ENCODE results near the gene CTU2.

CTU2 gene

DNA sequence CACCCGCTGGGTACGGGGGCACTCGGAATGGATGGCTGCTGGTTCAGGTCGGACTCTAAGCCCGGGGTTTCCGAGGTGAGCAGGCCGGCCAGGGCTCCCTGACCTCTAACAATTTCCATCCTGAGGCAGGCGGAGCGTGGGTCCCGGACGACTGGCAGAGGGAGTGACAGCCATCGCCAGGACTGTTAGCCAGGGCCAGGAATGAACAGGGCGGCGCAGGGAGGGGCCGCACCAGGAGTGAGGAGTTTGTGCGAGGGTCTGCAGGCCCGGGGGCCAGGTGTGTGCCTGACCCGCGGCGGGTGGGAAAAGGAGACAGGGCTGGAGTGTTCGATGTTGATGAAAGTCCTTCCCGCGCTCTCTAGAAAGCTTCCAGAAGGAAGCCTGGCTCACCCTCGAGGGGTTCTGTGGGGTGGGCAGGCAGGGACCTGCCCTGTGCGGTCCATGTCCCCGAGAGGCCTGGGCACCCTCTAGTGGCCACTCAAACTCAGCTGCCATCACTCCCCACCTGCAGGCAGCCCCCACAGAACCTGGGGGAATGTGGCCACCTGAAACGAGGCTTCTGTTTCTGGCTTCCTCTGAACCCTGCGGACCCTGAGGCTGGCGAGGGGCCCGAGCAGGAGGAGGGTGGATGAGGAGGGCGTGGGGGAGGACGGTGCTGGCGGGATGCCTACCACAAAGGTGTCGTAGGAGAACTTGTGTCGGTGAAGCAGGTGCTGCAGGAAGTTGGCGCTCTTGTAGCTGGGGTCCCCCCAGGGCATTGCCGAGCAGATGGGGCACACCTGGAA lies 8.3 kb upstream of the CTU2 start:
- DNase-seq = no peak

DNA sequence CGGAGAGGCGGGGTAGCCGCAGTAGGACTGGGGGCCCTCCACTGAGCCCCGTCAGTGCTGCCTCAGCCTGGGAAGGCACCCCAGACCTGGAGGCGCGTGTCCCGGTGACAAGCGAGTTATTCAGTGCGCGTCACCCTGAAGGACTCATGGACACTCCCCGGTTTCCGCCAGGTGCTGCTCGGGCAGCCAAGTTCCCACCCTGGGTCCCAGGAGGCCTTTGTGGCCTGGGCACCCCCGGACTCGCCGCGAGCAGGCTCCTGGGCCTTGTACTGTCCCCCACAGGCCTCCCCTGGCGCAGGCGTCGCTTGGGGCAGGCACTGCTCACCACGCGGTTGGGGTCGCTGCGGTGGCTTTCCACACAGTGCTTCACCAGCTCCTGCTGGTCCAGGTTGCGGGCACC lies 7.7 kb upstream of the CTU2 start:
- no peak for DNase-seq

DNA sequence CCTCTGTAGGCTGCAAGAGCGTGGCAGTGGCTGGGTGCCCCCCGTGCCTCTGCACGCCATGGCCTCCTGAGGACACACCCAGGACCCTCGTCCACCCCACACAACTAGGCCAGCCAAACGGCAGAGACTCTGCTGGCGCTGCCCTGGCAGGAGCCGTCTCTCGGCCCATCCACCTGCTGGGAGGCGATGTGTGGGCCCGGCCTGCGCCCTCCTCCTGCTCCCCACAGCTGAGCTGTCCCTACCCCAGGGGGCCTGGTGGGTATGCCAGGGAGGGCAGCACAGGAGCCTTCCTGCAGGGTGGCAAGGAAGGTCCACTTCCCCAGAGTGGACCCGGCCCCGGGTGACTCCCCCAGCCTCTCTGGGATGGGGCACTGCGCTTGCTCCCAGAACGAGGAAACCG lies 7.1 kb upstream of the CTU2 start:
- DNase-seq = no peak

DNA sequence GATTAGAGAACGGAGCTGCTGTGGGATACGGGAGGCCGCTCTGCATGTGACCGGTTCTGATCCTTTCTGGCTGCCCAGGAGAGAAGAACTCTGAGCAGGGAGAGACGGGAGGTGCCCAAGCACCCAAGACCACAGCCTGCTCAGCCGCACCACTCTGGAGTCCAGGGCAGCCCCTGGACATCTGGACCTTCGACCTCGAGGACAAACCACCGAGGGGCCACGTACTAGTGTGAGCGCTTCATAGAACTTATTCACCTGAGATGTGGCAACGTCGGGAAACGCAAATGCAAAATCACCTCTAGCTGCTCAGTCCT lies 6.0 kb upstream of the CTU2 start:
- no peak for DNase-seq

DNA sequence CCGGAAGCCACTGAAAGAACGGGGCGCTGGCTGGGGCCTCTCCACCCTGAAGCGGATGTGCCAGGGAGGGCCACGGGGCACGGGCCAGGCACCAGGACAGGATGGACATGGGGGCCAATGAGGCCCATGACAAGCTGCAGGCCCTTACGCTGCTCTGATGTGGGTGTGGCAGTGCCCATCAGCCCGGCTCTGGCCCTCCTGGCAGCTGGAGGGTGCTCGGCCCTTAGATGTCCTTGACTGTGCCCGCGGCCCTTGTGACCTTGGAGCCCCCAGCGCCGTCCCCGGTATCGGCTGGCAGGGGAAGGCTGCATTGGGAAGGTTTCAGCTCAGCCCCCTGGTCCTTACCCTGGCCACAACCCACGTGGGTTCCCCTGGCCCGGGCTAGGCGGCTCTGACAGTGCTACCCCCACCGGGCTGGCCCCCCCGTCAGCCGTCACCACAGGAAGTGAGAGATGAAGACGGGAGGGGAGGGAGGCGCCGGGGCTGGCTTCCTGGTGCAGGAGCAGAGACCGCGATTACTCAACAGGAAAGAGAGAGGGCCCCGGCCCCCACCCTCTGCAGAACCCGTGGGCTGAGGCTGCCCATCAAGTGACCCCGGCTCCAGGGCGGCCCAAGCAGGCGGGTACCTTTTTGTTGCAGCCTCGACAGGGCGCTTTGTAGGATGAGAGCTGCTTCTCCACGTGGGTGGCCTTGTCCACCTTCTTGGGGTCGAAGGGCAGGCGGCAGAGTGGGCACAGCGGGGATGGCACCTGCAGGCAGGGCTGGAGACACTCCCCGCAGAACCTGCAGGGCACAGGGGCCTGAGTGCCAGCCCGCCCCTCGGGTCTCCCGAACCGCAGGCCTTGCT lies 5.4 kb upstream of the CTU2 start:
- no peak for DNase-seq

DNA sequence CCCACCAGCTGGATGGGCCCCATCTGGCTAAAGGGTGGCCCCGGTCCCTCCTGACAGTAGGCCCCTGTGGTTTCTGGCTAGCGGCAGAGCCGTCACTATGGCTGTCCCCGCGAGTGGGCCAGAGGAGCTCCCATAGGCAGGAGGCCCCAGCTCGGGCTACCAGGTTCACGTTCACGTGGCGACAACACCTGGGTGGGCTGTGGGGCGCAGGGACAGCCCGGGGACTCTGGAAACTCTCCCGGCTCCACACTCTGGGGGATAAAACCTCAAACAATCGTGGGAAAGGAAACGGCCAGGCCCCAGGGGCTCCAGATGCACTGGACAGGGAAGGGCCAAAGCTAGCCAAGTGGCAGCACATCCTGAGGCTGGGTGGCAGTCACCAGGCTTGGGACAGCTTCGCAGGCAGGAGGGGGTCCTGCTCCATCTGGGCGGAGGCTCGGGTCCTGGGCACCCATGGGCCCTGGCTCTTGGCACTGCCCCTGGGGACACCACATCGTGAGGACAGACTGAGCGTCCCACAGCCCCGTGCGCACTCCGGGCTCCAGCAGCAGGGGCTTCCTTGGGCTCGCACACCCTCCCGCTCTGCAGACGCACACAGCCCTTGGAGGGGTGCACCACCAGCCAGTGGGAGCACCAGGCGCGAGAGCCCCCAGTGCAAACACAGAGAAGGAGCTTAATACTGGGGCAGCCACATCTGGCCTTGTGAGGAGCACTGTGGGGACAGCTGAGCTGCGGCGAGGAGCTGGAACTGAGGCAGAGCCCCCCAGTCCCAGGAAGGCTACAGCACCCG lies 4.5 kb upstream of the CTU2 start:
- DNase-seq = no peak

DNA sequence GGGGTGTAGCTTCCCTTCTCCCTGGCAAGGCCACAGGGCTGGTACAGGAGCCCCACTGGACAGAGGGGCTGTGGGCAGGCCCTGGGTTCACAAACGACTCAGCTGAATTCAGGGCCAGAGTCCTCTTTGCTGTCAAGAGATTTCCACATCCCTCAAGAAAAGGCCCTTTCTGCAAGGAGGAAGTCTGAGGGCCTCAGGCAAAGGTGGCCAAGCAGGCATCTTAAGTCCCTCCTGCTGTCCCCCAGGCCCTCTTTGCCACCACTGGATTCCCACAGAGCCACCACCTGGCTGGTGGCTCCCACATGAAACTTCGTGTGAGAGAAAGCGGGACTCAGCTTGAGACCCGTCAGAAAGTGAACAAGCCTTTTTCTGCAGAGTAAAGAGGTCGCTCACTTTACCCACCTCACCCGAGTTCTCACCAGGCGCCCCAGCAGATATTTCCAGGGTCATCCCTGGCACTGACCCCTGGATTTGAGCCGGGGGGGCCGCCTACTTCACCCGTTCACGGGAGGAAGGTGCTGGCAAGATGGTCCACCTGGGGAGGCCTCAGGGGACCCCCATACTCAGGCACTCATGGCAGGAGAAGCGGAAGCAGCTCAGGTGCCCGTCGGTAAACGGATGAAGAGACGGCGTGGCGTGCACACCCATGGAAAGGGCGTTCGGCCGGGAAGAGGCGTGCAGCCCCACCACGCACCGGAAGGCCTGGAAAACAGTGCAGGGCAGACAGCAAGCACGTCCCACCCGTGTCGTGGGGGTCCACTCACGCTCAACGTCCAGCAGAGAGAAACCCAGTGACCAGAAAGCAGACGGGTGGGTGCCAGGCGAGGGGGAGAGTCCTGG lies 3.7 kb upstream of the CTU2 start:
- no peak for DNase-seq

DNA sequence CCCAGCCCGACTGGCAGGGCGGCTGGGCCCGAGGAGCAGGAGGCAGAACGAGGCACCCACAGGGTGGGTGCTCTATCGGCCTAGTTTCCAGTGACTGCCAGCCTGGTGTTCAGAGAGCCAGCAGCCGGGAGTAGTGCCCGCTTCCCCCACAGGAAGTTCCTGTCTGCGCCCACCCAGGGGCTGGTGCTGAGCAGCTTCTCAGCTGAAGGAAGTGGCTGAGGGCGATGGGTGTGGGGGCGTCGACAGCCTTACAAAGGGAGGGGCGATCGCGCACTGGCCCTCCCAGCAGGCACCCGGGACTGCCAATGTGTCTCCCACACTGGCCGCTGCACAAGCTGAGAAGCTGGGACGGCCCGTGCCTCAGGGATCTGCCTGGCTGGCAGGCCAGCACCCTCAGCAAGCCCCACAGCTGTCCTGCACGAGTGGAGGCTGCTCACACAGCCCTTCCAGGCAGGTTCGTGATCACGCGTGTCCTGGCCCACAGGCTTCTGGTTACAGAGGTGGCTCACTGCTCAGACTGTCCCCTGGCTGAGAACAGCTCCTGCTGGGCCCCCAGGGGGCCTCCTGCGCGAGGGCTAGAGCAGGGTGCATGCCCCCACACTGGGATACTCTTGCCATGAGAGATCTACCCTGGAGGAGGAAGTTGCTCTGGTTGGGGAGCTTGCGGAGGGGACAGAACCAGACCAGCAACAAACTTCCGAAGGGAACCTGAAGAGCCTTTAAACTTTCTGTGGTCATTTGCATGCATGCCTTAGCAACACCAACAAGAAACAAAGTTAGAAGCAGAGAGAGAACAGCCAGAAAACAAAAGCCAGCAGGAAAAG lies 2.6 kb upstream of the CTU2 start:
- DNase-seq = no peak

DNA sequence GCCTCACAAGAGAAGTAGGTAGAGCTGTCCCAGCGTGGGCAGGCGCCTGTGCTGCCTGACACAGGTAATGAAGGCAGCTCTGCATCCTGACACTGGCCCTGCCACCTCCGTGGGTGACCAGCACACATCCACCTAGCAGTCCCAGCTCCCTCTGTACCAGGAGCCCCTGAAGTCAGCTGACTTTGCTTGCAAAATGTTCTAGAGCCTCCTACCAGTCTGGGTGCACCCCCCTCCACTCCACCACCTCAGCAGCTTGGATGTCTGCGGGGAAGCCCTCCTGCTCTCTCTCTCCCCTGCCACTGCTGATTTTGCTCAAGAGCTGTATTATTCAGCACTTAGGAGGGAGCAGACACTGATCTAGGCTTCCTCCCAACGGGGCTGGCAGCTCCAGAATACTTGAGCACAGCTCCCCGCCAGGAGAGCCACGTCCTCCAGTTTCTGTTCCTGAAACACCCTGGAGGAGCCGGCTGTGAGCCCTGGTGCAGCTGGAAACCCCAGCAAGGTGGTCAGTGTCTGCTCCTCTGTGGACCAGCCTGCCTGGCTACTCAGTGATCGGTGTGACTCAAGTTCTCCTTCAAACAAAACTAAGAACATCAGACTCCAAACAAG lies 1.1 kb upstream of the CTU2 start:
- no peak for DNase-seq

DNA sequence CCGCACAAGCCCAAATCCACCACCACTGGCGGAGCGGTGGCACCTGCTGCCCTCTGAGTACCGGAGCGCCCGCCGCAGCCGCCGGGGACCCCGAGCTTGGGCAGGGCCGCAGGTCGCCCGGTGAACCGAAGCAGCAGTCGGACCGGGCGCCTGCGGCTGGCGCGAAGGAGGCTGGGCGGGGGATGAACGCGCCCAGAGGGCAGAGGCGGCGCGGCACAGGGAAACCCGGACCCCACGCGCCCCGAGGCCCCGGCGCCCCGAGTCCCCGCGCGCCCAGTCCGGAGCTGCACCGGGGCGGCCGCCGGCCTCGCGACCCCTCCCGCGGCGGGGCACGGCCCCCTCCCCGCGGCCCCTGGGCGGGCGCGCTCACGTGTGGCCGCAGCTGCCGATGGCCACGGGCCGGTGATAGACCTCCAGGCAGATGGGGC lies 488 bp upstream of the CTU2 start:
- no peak for DNase-seq

DNA sequence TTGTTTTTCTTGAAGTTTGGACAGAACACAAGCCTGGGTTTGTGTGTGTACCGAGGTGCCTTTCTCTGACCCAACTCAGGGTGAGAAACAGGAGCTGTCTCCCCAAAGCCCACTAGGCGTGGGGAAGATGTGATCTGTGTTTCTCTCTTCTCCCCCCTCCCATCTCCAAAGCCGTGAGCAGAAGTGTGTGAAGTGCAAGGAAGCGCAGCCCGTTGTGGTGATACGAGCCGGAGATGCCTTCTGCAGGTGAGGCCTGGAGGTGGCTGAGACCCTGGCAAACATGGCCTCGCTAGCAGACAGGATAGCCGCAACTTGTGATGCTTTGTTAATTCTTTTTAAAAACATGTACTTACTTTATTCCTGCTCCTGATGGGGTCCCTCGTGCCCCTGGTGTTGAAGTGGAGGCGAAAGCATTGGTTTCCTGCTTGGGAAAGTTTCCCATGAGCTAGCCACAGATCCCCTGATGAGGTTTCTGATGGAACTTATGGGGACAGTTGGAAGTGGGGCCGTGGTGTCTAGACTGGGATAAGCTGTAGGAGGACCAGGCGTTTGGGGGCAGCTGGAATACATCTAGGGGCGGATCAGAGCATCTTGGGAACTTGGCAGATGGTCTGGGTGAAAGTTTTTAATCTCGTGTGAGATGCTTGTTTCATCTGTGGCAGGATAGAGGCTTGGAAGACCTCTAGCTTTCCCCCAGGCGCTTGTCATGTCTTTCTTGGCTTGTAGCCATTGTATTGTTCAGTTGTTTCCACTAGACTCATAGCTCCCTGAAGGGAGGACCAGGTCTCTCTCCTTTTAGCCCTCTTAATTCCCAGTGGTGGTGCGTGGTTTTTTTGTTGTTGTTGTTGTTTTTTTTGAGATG lies 893 bp downstream of the CTU2 start:
- DNase-seq = no peak

DNA sequence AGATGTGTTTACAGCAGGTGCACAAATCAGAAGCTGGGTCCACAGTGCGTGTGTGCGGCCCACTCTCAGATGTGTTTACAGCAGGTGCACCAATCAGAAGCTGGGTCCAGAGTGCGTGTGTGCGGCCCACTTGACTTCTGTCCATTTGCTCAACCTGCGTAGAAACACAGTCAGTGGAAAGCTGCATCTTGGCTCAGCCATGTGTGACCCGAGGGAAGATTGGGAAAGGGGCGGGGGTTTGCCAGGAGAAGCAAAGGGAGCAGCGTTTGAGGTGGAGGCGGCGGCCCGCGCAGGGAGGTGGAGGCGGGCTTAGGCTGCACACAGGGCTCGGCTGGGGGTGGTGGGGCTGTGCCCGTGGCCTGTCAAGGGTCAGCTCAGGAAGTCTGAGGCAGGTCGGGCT lies 4.3 kb downstream of the CTU2 start:
- DNase-seq = no peak

DNA sequence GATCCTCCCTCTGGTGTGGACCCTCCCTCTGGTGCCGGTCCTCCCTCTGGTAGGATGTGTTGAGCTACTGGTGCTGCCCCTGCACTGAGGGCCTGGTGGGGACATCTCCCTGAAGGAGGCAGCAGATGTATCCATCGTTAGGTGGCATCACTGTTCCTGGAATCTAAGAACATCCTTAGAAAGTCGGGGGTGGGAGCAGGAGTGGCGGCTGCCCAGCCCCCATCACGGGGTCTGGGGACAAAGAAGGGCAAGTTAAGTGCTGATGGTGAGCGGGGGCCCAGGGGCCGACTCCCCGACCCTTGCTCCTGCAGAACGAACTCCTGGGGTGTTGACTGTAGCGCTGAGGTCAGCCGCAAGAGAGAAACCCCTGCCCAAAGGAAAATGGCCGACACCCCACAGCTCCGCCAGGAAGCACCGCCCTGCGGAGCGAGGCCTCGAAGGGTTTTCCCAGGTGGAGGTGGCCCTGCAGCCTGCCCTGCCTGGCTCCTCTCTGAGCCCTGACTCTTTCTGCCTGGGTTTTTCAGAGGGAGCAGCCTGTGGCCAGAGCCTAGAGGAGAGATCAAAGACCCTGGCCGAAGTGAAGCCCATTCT lies 5.5 kb downstream of the CTU2 start:
- DNase-seq = no peak

DNA sequence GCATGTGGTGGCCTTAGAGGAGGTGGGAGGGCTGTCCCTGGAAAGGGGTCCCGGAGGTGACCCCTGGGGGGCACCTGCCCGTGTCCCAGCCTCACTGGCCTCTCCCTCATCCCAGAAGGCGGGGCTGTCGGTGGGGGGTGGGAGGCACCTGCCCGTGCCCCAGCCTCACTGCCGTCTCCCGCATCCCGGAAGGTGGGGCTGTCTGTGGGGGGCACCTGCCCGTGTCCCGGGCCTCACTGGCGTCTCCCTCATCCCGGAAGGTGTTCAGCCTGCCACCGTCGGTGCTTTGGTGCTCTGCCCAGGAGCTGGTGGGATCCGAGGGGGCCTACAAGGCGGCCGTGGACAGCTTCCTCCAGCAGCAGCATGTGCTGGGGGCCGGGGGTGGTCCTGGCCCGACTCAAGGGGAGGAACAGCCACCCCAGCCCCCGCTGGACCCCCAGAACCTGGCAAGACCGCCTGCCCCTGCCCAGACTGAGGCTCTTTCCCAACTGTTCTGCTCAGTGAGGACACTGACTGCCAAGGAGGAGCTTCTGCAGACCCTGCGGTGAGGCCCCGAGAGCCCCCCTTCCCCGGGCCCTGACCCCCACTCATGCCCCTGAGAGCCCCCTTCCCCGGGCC lies 6.2 kb downstream of the CTU2 start:
- DNase-seq = no peak

DNA sequence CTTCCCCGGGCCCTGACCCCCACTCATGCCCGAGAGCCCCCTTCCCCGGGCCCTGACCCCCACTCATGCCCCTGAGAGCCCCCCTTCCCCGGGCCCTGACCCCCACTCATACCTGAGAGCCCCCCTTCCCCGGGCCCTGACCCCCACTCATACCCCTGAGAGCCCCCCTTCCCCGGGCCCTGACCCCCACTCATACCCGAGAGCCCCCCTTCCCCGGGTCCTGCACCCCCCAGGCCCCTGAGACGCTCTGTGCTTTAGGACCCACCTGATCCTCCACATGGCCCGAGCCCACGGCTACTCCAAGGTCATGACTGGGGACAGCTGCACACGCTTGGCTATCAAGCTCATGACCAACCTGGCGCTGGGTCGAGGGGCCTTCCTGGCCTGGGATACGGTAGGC lies 6.8 kb downstream of the CTU2 start:
- no peak for DNase-seq

DNA sequence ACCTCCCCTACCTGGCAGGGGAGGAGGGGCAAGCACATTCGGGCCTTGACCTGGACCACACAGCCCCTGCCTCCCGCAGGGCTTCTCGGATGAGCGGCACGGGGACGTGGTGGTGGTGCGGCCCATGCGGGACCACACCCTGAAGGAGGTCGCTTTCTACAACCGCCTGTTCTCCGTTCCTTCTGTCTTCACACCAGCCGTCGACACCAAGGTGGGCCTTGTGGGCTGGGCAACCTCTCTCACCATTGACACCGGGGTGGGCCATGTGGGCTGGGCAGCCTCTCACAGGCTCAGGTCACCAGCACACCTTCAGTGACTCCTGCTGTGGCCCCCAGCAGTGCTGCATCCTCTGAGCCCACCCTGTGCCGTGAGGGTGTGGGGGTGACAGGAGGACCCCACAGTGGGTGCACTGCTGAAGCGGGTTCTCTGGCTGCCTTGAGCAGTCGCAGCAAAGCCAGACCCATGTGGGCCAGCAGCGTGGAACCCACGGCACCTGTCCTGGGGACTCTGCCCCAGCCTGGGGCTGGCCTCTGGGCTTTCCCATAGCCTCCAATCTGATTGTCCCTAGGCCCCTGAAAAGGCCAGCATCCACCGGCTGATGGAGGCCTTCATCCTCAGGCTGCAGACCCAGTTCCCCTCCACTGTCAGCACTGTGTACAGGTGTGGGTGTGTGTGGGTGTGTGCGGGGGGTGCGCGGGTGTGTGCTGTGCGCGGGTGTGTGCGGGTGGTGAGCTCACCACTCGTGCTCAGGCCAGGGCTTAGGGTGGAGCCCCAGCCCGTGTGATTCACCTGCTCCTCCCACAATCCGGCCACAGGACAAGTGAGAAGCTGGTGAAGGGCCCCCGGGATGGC lies 7.5 kb downstream of the CTU2 start:
- DNase-seq = no peak

DNA sequence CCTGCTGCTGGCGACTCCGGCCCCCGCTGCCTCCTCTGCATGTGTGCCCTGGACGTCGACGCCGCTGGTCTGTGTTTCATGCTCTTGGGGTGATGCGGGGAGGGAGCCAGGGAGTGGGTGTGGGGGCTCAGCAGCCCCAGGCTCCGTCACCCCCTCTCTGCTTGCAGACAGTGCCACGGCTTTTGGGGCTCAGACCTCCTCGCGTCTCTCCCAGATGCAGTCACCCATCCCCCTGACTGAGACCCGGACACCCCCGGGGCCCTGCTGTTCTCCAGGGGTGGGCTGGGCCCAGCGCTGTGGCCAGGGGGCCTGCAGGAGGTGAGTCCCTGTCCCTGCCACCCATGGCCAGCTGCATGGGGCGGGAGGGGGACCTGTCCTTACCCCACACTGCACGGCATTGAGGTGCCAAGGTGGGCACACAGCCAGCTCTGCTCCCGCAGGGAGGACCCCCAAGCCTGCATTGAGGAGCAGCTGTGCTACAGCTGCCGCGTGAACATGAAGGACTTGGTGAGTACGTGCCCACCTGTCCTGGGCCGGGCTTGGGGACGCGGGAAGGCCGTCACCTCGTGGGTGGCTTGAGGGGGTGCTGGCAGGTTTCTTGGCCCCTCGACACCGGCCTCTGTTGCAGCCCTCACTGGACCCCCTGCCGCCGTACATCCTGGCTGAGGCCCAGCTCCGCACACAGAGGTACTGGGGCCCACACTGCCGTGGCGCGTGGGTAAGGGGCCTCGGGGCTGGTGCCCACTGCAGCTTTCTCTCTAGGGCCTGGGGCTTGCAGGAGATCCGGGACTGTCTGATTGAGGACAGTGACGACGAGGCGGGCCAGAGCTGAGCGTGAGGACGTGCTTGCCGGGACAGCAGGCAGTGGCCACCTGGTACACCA lies 8.4 kb downstream of the CTU2 start:
- DNase-seq = no peak

All from NCI-H774 (cell line).